Measurements from ENCODE around the gene BCL11A.

BCL11A gene

GRCh38 chr2:60523963-60524362 lies 29.5 kb downstream of the BCL11A start:
- no peak for DNase-seq

DNA sequence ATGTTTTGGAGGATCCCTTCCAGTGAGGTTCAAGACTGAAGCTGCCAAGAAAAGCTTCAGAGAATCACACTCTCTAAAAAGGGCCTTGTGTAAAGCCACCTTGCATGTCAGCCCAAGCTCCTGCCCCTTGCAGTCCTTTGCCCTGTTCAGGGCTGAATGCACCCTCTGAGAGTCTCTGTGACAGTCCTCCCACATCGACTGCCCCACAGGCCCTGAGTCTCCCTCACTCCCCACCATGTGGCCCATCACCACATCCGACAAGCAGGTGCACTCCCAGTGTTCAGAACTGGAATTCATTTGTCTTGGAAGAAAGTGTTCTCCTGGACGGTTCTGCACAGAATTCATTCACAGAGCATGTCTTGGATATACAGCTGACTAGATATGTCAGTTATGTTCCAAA lies 31.0 kb downstream of the BCL11A start:
- no peak for DNase-seq

DNA sequence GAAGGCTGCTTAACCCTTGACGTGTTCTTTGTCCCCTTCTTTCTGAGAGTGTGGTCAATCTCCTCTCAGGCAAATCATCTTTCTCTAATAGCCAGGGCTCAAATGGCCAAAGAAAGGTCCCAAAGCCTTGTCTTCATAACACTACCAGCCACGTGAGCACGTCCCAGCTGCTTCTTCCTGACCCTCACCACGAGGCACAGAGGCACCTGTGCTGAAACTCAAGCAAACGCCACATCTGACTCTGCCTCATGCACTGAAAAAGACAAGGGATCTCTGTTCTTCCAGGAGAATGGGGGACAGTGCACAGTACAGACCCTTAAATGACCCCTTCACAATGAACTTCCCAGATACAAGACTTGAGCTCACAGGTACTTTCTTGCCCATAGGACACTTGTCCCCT lies 31.8 kb downstream of the BCL11A start:
- DNase-seq: no peak

DNA sequence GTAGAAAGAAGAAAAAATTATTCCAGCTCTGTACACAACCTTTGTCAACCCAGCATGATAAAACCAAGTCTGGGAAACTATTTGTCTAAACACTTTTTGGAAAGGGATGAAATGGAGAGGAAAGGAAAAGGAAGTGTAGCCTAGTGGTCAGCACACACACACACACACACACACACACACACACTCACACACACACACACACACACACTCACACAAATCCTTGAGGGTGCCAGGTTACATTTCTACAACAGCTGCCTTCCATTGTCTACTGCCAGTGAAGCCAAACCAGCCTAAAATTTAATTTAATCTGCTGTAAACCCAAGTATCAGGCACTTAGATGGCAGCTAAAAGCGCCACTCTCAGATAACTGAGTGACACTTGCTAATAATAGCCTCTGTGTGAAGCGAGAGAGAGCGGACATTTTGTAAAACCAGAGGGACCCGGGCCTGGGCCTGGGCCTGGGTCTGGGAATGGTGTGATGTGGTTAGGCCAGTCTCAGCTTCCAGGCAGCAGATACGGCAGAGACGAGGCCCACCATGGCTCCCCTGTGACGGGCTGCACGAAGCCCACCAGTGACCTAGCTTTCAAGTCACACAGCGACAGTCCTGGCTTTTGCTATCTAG lies 32.4 kb downstream of the BCL11A start:
- no peak for DNase-seq

DNA sequence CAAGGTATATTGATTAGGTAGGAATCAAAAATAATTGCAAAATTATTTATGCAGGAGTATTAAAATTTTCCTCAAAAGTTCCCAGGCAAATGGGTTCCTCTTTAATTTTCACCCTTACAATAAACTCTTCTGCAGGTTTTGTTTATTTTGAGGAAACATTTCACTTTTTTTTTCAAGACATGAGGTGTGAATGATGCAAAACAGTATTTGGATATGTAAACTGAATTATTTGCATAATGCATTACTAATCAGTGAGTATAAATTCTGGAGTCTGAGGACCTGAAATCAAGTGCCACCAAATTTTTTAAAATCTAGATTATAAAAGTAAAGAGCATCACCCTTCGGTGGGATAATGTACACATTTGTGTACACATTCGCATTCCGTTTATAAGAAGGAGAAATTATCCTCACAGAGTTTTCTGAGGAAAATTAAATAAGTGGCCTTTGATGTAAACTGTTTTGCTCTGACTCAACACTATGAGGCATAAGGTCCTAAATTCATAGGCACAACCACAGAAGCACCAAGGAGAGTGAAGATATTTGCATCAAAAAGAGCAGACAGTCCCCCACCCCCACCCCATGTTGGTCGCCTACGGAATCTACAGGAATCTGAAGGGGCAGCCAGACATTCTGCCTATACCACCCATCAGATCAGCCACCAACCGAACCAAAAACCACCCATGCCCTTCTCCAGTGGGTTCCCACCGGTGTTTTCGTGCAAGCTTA lies 33.1 kb downstream of the BCL11A start:
- DNase-seq: no peak

- DNase-seq: no peak
Observed at GRCh38 chr2:60519231-60519863, 34.1 kb downstream of the BCL11A start.

- no peak for DNase-seq
Observed at GRCh38 chr2:60518567-60518966, 34.9 kb downstream of the BCL11A start.

- no peak for DNase-seq
Observed at GRCh38 chr2:60517446-60517845, 36.0 kb downstream of the BCL11A start.

- no peak for DNase-seq
Observed at GRCh38 chr2:60516826-60517225, 36.6 kb downstream of the BCL11A start.

GRCh38 chr2:60516383-60516811 lies 37.1 kb downstream of the BCL11A start:
- no peak for DNase-seq

GRCh38 chr2:60515721-60516226 lies 37.7 kb downstream of the BCL11A start:
- peak; percentile 62 for DNase-seq

- DNase-seq: no peak
Observed at GRCh38 chr2:60513996-60514395, 39.5 kb downstream of the BCL11A start.

GRCh38 chr2:60513191-60513590 lies 40.3 kb downstream of the BCL11A start:
- DNase-seq: no peak

DNA sequence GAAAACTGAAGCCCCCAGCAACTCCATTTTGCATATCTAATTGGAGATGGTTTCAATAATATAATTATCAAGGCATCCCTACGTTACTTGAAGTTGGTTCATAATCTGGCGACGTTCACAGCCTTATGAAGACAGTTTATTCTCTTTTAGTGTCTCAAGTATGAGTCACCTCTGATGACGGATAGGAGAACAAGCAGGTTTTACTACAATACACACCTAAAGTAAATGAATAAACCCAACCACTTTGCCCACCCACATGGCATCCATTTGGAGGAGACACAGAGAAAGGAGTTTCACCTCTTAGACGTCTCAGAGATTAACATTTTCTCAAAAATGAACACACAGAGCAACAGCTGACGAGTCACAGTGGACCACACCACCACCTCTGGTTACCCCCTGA lies 40.8 kb downstream of the BCL11A start:
- no peak for DNase-seq

- DNase-seq: no peak
Observed at GRCh38 chr2:60512062-60512622, 41.3 kb downstream of the BCL11A start.

DNA sequence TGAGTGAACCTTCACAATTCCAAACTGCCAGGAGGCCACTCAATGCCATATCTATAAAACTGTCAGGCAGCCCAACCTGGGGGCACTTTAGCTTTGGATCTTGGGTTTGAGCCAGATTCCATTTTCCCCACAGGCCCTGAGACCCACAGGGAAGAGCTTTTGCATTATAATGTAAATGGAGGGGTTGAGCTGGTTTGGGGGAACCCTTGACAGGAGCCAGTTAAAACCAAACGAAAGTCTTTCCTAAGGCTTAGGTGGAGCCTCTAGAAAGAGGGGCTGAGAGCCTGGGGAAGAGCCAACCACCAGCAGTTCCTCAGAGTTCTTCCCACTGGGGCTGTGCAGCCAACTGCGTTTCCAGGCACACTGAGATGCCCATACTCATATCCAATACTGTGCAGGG lies 42.7 kb downstream of the BCL11A start:
- no peak for DNase-seq

DNA sequence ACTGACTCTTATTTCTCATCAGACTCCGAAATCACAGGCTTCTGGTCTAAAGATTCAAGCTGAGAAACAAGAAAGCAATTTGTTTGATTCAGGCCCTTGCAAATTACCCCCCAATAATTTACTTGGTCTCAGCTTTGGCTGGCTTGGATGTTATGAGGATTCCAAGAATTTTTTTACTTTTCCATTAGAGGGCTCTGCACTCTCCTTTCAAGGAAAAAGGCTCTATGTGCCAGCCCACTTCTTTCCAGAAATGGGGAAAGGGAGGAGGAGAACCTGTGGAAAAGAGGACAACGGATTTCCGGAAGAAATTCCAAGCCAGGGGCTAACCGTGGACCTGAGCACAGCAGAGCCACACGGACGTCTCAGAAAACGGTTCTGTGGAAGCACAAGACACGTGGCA lies 44.4 kb downstream of the BCL11A start:
- no peak for DNase-seq

DNA sequence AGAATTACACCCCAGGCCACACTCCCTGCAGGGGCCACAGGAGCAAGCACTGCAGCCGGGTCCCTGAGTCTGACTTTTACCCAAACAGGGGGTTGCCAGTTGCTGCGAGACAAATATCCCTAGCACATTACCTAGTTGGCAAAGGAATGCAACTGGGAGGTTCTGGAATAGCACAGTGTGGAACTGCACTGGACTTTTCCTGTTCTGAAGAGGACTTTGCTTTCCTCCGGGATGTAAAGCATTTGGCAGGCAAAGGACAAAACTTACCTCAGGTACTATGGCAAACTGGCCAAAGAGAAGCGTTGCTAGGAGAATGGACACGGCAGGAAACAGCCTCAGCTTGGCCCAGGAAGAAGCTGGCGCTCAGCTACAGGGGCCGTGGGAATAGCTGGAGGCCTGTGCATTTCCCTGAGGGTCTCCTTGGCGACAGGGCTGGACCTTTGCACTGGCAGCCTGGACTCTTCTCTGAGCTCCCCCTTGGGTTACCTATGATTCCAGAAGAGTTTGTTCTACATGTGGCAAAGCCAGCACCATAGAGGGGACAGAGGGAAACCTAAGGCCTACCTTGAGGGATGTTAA lies 45.0 kb downstream of the BCL11A start:
- DNase-seq: no peak

DNA sequence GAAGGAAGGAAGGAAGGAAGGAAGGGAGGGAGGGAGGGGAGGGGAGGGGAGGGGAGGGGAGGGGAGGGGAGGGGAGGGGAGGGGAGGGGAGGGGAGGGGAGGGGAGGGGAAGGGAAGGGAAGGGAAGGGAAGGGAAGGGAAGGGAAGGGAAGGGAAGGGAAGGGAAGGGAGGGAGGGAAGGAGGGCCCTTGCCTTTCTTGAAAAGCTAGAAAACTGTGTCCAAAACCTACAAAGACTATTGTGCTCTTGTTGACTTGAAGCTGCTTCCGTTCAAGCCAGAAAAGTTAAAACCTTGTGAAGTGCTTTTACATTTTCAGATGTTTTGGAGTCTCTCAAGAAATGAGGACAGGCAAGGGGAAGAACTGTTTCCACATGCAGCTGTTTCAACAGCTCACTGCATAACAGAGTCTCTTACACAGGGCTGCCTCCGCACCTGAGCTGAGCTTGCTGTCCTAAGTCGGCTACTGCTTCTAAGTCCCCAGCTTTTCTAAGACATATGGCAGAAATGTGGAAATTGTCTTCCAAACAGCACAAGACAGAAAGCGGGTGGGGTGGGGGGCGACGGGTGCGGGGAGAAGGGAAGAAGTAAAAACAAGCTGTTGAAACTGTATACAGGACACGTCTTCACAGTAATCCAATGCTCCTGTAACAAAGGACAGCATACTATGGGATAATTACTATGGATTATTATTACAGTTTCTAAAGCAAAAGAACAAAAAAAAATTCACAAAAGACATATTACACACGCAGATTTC lies 46.1 kb downstream of the BCL11A start:
- DNase-seq: no peak

- DNase-seq: no peak
Observed at GRCh38 chr2:60505880-60506260, 47.6 kb downstream of the BCL11A start.

DNA sequence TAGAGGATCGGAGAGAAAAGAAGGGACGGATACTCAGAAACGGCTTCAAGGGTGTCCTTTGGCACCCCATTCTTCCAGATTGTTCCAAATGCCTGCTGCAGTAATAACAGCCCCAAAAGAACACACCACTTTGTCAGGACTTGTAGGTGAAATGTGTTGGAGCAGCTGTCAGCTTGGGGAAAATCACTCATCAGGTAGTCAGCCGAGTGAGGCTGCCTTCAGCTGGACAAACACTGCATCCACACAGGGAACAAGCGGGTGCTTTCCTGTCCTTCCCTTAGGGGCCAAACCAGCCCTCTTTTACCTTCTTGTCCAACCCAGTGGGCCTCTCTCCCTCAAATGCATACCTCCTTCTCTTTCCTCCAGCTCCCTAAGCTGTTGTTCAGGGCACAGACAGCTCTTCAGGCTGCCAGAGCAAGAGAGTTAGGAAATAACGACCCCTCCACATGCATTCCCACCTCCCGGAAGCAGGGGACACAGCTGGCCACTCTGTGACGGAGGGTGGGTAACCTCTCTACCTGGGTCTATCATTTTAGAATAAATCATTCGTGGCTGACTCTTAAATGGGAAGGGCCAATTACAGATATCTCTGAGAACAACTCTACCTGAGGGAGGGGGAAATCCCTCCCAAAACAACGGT lies 48.1 kb downstream of the BCL11A start:
- no peak for DNase-seq

DNA sequence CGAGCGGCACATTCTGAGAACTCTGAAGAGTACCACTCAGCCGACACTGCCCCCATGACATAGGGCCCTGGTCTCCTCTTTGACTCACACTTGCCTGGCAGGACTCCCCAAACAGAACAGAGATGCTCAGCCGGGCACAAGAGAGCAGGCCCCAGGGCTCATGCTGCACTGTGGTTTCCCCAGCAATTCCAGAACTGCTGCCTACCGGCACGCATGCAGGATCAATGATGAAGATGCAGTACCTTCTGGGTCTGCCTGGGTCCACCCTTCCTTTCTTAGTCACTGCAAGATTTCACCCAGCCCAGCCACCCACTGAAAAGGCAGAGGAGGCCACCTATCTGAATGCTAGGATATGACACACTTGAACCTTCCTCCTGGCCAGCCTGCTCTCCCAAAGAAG lies 49.4 kb downstream of the BCL11A start:
- no peak for DNase-seq
